ENCODE results near the gene C2orf81. TPM values are rescaled to one million over a fixed set of nuclear protein-coding genes. Genes with fewer than 3 reads are reported as not detected.

The C2orf81 gene
- polyA plus RNA-seq, 1 of the 3 experiments (the other 2 are of a cell fraction) = 2.5 TPM

GRCh38 chr2:74464406-74464805 is 43.0 kb upstream of the C2orf81 start:
- Histone ChIP-seq H3K4me2 (peak overlapping the region; percentile 98), H3K36me3 (replicated peaks in 1 of 2; ENCODE audit: control insufficient read depth in 1 of 2, insufficient read depth in 2 of 2, low read length in 1 of 2) (peaks cover 0 to 28% of the 10 kb centered on the region in 2 experiments), H3K9ac (peak overlapping the region; percentile 84), H3K27ac (ENCODE audit: low read depth in 2 of 2, low read length in 1 of 2) (peak overlapping the region; percentile 62 to 63; a peak in 2 of 4 replicates), H3K27me3 (ENCODE audit: insufficient read depth) (no peaks in the 10 kb centered on the region), H2AFZ (ENCODE audit: low read depth) (peak overlapping the region; percentile 14; the same call in 1 of the 2 replicates), H3K4me3 (ENCODE audit: low read depth in 2 of 2, low read length in 1 of 2) (peak overlapping the region; percentile 75 to 93), H3K79me2 (ENCODE audit: insufficient read depth) (peaks cover 40% of the 10 kb centered on the region), H3K9me3 (no peaks in the 10 kb centered on the region), H3F3A (replicated peaks; ENCODE audit: insufficient read depth) (peaks cover 12% of the 10 kb centered on the region), H4K20me1 (ENCODE audit: insufficient read depth) (no peaks in the 10 kb centered on the region), H3K9me2 (no peaks in the 10 kb centered on the region), H3K4me1 (ENCODE audit: control insufficient read depth in 1 of 2, insufficient read depth in 2 of 2, low read depth in 1 of 2, low read length in 1 of 2) (peaks cover 3 to 20% of the 10 kb centered on the region in 2 experiments; a peak in 1 of 4 replicates)
- ChIA-PET CTCF (interaction anchor here (0.7 to 1.6 kb wide), 6 partner anchors 10 to 123 kb away, joined by 3 to 6 read pairs (median 4); partner anchors contain the start of genes AUP1, HTRA2, INO80B and PCGF1), POLR2A (interaction anchor here (0.6 to 1.1 kb wide), 3 partner anchors 7 to 43 kb away, joined by 3 read pairs; partner anchors contain the start of genes C2orf81 and WDR54)
- TF ChIP-seq JUND (IDR thresholded peaks at IDR 0.05) (no peak), SIN3A (IDR thresholded peaks at IDR 0.05; ENCODE audit: borderline replicate concordance, low read depth, low read length) (no peak), IRF3 (IDR thresholded peaks at IDR 0.05; ENCODE audit: low read depth, low read length) (no peak)
- DNase-seq = no peak
- 14% methylated on average over 10 of the region's 13 CpGs for WGBS (ENCODE audit: low lambda C conversion rate)

GRCh38 chr2:74462786-74463105 is 41.3 kb upstream of the C2orf81 start:
- ChIA-PET CTCF (interaction anchor here (1.0 kb wide), 1 partner anchor 125 kb away, joined by 3 read pairs; no protein-coding TSS in a partner anchor), POLR2A (interaction anchor here (5.9 kb wide), 1 partner anchor 11 kb away, joined by 60 read pairs; the partner anchor contains the start of gene MRPL53)
- H2AFZ ChIP-seq (ENCODE audit: low read depth) = no peak overlapping the region
- H3K9ac ChIP-seq = no peak overlapping the region
- H3K4me2 ChIP-seq = no peak overlapping the region
- TF ChIP-seq RFX5 (IDR thresholded peaks at IDR 0.05; ENCODE audit: low read length) (no peak), MAX (IDR thresholded peaks at IDR 0.05; ENCODE audit: low read depth) (no peak), USF1 (IDR thresholded peaks at IDR 0.05; ENCODE audit: borderline replicate concordance, low read depth) (no peak), MEF2A (IDR thresholded peaks at IDR 0.05; ENCODE audit: borderline replicate concordance, low read depth) (no peak), FOXJ3 (CRISPR knock-in tag; IDR thresholded peaks at IDR 0.05) (no peak), GATA2 (CRISPR knock-in tag; IDR thresholded peaks at IDR 0.05) (no peak), CTCF (IDR thresholded peaks at IDR 0.05) (no peak), NFIC (IDR thresholded peaks at IDR 0.05; ENCODE audit: borderline replicate concordance) (no peak), TCF12 (IDR thresholded peaks at IDR 0.05) (no peak), ELF1 (IDR thresholded peaks at IDR 0.05) (no peak), RCOR1 (IDR thresholded peaks at IDR 0.05; ENCODE audit: low read length) (no peak), PBX3 (IDR thresholded peaks at IDR 0.05) (no peak), FOXM1 (IDR thresholded peaks at IDR 0.05; ENCODE audit: low read depth) (no peak)
- H3K27me3 ChIP-seq (ENCODE audit: insufficient read depth) = no peaks in the 10 kb centered on the region
- no peaks in the 10 kb centered on the region for H3K9me3 ChIP-seq
- peaks cover 5 to 22% of the 10 kb centered on the region in 2 experiments; a peak in 1 of 4 replicates for H3K4me1 ChIP-seq (ENCODE audit: control insufficient read depth in 1 of 2, insufficient read depth in 2 of 2, low read depth in 1 of 2, low read length in 1 of 2)
- H3K36me3 ChIP-seq (replicated peaks in 1 of 2; ENCODE audit: control insufficient read depth in 1 of 2, insufficient read depth in 2 of 2, low read length in 1 of 2) = peaks cover 0 to 28% of the 10 kb centered on the region in 2 experiments
- no peaks in the 10 kb centered on the region for H4K20me1 ChIP-seq (ENCODE audit: insufficient read depth)
- peaks cover 12% of the 10 kb centered on the region for H3F3A ChIP-seq (replicated peaks; ENCODE audit: insufficient read depth)
- no peaks in the 10 kb centered on the region for H3K9me2 ChIP-seq
- no peak overlapping the region for H3K4me3 ChIP-seq (ENCODE audit: low read depth in 2 of 2, low read length in 1 of 2)
- DNase-seq = no peak
- peaks cover 47% of the 10 kb centered on the region for H3K79me2 ChIP-seq (ENCODE audit: insufficient read depth)
- H3K27ac ChIP-seq (ENCODE audit: low read depth in 2 of 2, low read length in 1 of 2) = no peak overlapping the region; a peak in 1 of 4 replicates
- WGBS (ENCODE audit: low lambda C conversion rate) = 85% methylated on average over 4 of the region's 4 CpGs
